HFFc6 (cell line): ENCODE measurements around the gene CHIT1. TPM values are rescaled to one million over a fixed set of nuclear protein-coding genes. Genes with fewer than 3 reads are reported as not detected.
"Not testable (repeated sequence)": the region's sequence is repeated elsewhere in the genome, so short reads cannot be mapped to it uniquely, and the experiment has no call there.

ENCODE experiments used
- DNase-seq: peaks from one replicate; pipeline ENCODE4 v3.0.0-alpha.2; 2018
- H3K27ac Mint-ChIP-seq: 2 replicates; pipeline ENCODE4 v1.8.0; 2020; ENCODE audit warnings: mild to moderate bottlenecking, mixed read lengths
- H3K27me3 Mint-ChIP-seq: 2 replicates; pipeline ENCODE4 v1.8.0; 2021; ENCODE audit warnings: mild to moderate bottlenecking, moderate library complexity, mixed read lengths; ENCODE audit not compliant: insufficient read depth
- H3K36me3 Mint-ChIP-seq: 2 replicates; pipeline ENCODE4 v1.8.0; 2021; ENCODE audit warnings: low read depth, mixed read lengths
- H3K4me1 Mint-ChIP-seq: 2 replicates; pipeline ENCODE4 v1.8.0; 2020; ENCODE audit warnings: low read depth, mixed read lengths
- H3K4me3 Mint-ChIP-seq: 2 replicates; pipeline ENCODE4 v1.8.0; 2020; ENCODE audit warnings: mild to moderate bottlenecking, moderate library complexity, mixed read lengths
- H3K9me3 Mint-ChIP-seq: 2 replicates; pipeline ENCODE4 v1.8.0; 2020; ENCODE audit warnings: mild to moderate bottlenecking, mixed read lengths
- CTCF ChIP-seq: fragments of 200-600 bp; sonication (generic); IDR thresholded peaks from 2 replicates; pipeline ENCODE4 v1.5.0; 2021; ENCODE audit warnings: antibody characterized with exemption, mild to moderate bottlenecking
- total RNA-seq, 6 experiments: library from RNA; stranded (reverse); fragmentation: NEBNext Ultra II Directional; extraction: Animal tissue kit (Norgen Biotek cat#: 25700); gene quantifications; 2 replicates in 1 of 6; 3 replicates in 5 of 6; pipeline ENCODE4 v1.2.3, GENCODE V29; 2021

The CHIT1 gene
- total RNA-seq, 6 experiments from 2014 or later: not detected

GRCh38 chr1:203252678-203253077 is 23.2 kb upstream of the CHIT1 start:
- DNase-seq: no peak
- peaks cover 23% of the 10 kb centered on the region for H3K9me3 Mint-ChIP-seq
- peaks cover 20% of the 10 kb centered on the region for H3K27me3 Mint-ChIP-seq
- no peak for TF ChIP-seq CTCF
- no peak overlapping the region for H3K4me3 Mint-ChIP-seq
- no peak overlapping the region for H3K27ac Mint-ChIP-seq
- no peaks in the 10 kb centered on the region for H3K4me1 Mint-ChIP-seq
- peaks cover 7% of the 10 kb centered on the region for H3K36me3 Mint-ChIP-seq

DNA sequence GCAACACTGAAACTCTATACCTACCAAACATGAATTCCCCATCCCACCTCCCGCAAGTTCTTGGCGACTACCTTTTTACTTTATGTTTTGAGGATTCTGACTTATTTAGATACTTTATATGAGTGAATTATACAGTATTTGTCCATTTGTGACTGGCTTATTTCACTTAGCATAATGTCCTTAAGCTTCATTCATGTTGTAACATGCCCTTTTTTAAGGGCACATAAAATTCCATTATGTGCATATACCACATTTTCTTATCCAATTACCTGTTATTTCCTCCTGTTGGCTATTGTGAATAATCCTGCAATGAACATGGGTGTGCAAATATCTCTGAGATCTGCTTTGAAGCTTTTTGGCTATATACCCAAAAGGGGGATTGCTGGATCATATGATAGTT is 22.0 kb upstream of the CHIT1 start:
- H3K27ac Mint-ChIP-seq: no peak overlapping the region
- no peaks in the 10 kb centered on the region for H3K4me1 Mint-ChIP-seq
- peaks cover 7% of the 10 kb centered on the region for H3K36me3 Mint-ChIP-seq
- TF ChIP-seq CTCF: no peak
- peaks cover 16% of the 10 kb centered on the region for H3K9me3 Mint-ChIP-seq
- peaks cover 24% of the 10 kb centered on the region for H3K27me3 Mint-ChIP-seq
- DNase-seq: no peak
- H3K4me3 Mint-ChIP-seq: no peak overlapping the region

DNA sequence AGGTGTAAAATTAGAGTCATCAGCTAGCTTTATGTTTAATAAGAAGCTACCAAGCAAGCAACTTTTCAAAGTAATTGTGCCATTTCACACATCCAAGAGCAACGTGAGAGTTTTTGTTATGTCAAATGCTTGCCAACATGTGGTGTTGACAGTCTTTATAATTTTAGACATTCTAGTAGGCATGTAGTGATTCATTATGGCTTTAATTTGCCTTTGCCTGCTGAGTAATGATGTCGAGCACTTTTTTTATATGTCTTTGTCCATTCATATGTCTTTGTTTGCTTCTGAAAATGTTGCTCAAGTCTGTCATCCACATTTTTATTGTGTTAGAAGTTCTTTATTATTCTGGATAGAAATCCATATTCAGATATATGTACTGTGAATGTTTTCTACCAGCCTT is 21.4 kb upstream of the CHIT1 start:
- Mint-ChIP-seq H3K27me3 (peaks cover 25% of the 10 kb centered on the region), H3K27ac (no peak overlapping the region), H3K4me3 (no peak overlapping the region), H3K4me1 (no peaks in the 10 kb centered on the region), H3K36me3 (peaks cover 2% of the 10 kb centered on the region), H3K9me3 (peaks cover 10% of the 10 kb centered on the region)
- DNase-seq: no peak
- TF ChIP-seq CTCF: no peak

- DNase-seq: no peak
- Mint-ChIP-seq H3K9me3 (no peaks in the 10 kb centered on the region), H3K4me3 (no peak overlapping the region), H3K27ac (no peak overlapping the region), H3K27me3 (peaks cover 29% of the 10 kb centered on the region; the same call in 1 of the 2 replicates), H3K36me3 (no peaks in the 10 kb centered on the region), H3K4me1 (no peaks in the 10 kb centered on the region)
- no peak for TF ChIP-seq CTCF
These were observed 15.3 kb upstream of the CHIT1 start for GRCh38 chr1:203244776-203245175.

DNA sequence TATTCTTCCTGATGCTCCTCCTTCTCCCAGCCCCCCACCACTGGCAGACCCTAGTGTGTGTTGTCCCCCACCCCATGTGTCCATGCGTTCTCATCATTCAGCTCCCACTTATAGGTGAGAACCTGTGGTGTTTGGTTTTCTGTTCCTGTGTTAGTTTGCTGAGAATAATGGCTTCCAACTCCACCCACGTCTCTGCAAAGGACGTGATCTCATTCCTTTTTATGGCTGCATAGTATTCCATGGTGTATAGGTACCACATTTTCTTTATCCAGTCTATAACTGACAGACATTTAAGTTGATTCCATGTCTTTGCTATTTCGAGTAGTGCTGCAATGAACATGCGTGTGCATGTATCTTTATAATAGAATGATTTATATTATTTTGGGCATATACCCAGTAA is 12.2 kb upstream of the CHIT1 start:
- not testable (repeated sequence) for H3K4me3 Mint-ChIP-seq, H3K9me3 Mint-ChIP-seq
- H3K27me3 Mint-ChIP-seq: peaks cover 24% of the 10 kb centered on the region

GRCh38 chr1:203239526-203240305 is 10.2 kb upstream of the CHIT1 start:
- H3K9me3 Mint-ChIP-seq: peaks cover 22% of the 10 kb centered on the region
- H3K27ac Mint-ChIP-seq: no peak overlapping the region

More for the DNA sequence above, 12.2 kb upstream of the CHIT1 start:
- not testable (repeated sequence) for H3K4me1 Mint-ChIP-seq, H3K27ac Mint-ChIP-seq, DNase-seq, H3K36me3 Mint-ChIP-seq

More at GRCh38 chr1:203239526-203240305, 10.2 kb upstream of the CHIT1 start:
- TF ChIP-seq CTCF: no peak
- peaks cover 18% of the 10 kb centered on the region for H3K27me3 Mint-ChIP-seq
- DNase-seq: no peak
- peaks cover 13% of the 10 kb centered on the region for H3K36me3 Mint-ChIP-seq
- H3K4me1 Mint-ChIP-seq: no peaks in the 10 kb centered on the region
- no peak overlapping the region for H3K4me3 Mint-ChIP-seq
